HFF-Myc (cell line): Measurements from ENCODE around the gene UST.

ENCODE experiments used
- DNase-seq: peaks from one replicate; pipeline ENCODE4 v3.0.0-alpha.2; 2011; ENCODE audit warnings: low read depth; ENCODE audit errors: extremely low read depth
- H3K4me3 ChIP-seq: replicated peaks from 2 replicates; pipeline ENCODE4 v1.5.1; 2011; ENCODE audit warnings: low read depth, mild to moderate bottlenecking, control low read depth, low read length
- CTCF ChIP-seq: IDR thresholded peaks from 2 replicates; pipeline ENCODE4 v1.5.1; 2012; ENCODE audit warnings: mild to moderate bottlenecking, low read depth, low read length, control low read depth; ENCODE audit errors: missing control alignments

The UST gene

GRCh38 chr6:149060985-149061760 lies 314.3 kb downstream of the UST start:
- no peak overlapping the region for H3K4me3 ChIP-seq
- TF ChIP-seq CTCF = no peak
- peak; percentile 60 for DNase-seq

- TF ChIP-seq CTCF = no peak
- H3K4me3 ChIP-seq = no peak overlapping the region
- no peak for DNase-seq
Observed at GRCh38 chr6:149061930-149062329, 315.1 kb downstream of the UST start.

GRCh38 chr6:149062653-149063348 lies 316.0 kb downstream of the UST start:
- DNase-seq = no peak
- H3K4me3 ChIP-seq = no peak overlapping the region
- no peak for TF ChIP-seq CTCF

- DNase-seq = no peak
- no peak for TF ChIP-seq CTCF
Observed at GRCh38 chr6:149063468-149063867, 316.6 kb downstream of the UST start.

GRCh38 chr6:149064001-149064659 lies 317.3 kb downstream of the UST start:
- no peak for DNase-seq
- H3K4me3 ChIP-seq = no peak overlapping the region
- no peak for TF ChIP-seq CTCF

More at GRCh38 chr6:149063468-149063867, 316.6 kb downstream of the UST start:
- H3K4me3 ChIP-seq = no peak overlapping the region

GRCh38 chr6:149064660-149065015 lies 317.8 kb downstream of the UST start:
- H3K4me3 ChIP-seq = no peak overlapping the region
- TF ChIP-seq CTCF = no peak
- DNase-seq = no peak
